ENCODE results near the gene GART. TPM values are rescaled to one million over a fixed set of nuclear protein-coding genes. Genes with fewer than 3 reads are reported as not detected.

GART gene
- total RNA-seq, 1 donor from 2014 or later = 66.8 TPM

- Mint-ChIP-seq H3K9me3 (ENCODE audit: unreplicated experiment) (no peaks in the 10 kb centered on the region), H3K27ac (ENCODE audit: unreplicated experiment) (peak overlapping the region; percentile 98), H3K27me3 (ENCODE audit: unreplicated experiment) (no peaks in the 10 kb centered on the region), H3K4me3 (ENCODE audit: unreplicated experiment) (peak overlapping the region; percentile 90), H3K4me1 (ENCODE audit: unreplicated experiment) (peaks cover 14% of the 10 kb centered on the region), H3K36me3 (ENCODE audit: unreplicated experiment) (no peaks in the 10 kb centered on the region)
- no peak for TF ChIP-seq CTCF (IDR thresholded peaks at IDR 0.05)
- DNase-seq (ENCODE audit: extremely low spot score, unreplicated experiment) = no peak
These were observed 61.3 kb downstream of the GART start for GRCh38 chr21:33480481-33481103.

GRCh38 chr21:33479679-33480480 lies 62.0 kb downstream of the GART start, which contains the start of gene TMEM50B:
TMEM50B (minus strand) TSS chr21:33479974; CDS start chr21:33468885, 11,089 bp downstream.
- no peaks in the 10 kb centered on the region for H3K36me3 Mint-ChIP-seq (ENCODE audit: unreplicated experiment)
- DNase-seq (ENCODE audit: extremely low spot score, unreplicated experiment) = peak; percentile 98
- H3K9me3 Mint-ChIP-seq (ENCODE audit: unreplicated experiment) = no peaks in the 10 kb centered on the region
- H3K4me3 Mint-ChIP-seq (ENCODE audit: unreplicated experiment) = peak within 1 kb of the TSS; percentile 90
- H3K27me3 Mint-ChIP-seq (ENCODE audit: unreplicated experiment) = no peaks in the 10 kb centered on the region
- peak; percentile 56 for TF ChIP-seq CTCF (IDR thresholded peaks at IDR 0.05)
- H3K27ac Mint-ChIP-seq (ENCODE audit: unreplicated experiment) = peak within 1 kb of the TSS; percentile 98
- peaks cover 14% of the 10 kb centered on the region for H3K4me1 Mint-ChIP-seq (ENCODE audit: unreplicated experiment)

- Mint-ChIP-seq H3K36me3 (ENCODE audit: unreplicated experiment) (no peaks in the 10 kb centered on the region), H3K27me3 (ENCODE audit: unreplicated experiment) (no peaks in the 10 kb centered on the region), H3K9me3 (ENCODE audit: unreplicated experiment) (no peaks in the 10 kb centered on the region), H3K4me3 (ENCODE audit: unreplicated experiment) (peak overlapping the region; percentile 79), H3K4me1 (ENCODE audit: unreplicated experiment) (peaks cover 14% of the 10 kb centered on the region), H3K27ac (ENCODE audit: unreplicated experiment) (peak overlapping the region; percentile 77)
- DNase-seq (ENCODE audit: extremely low spot score, unreplicated experiment) = peak; percentile 87
- peak; percentile 10 for TF ChIP-seq CTCF (IDR thresholded peaks at IDR 0.05)
These were observed 62.8 kb downstream of the GART start for GRCh38 chr21:33478935-33479678.

GRCh38 chr21:33478182-33478581 lies 63.7 kb downstream of the GART start:
- Mint-ChIP-seq H3K9me3 (ENCODE audit: unreplicated experiment) (peaks cover 4% of the 10 kb centered on the region), H3K27me3 (ENCODE audit: unreplicated experiment) (no peaks in the 10 kb centered on the region), H3K4me3 (ENCODE audit: unreplicated experiment) (peak overlapping the region; percentile 79), H3K27ac (ENCODE audit: unreplicated experiment) (peak overlapping the region; percentile 77), H3K4me1 (ENCODE audit: unreplicated experiment) (peaks cover 14% of the 10 kb centered on the region), H3K36me3 (ENCODE audit: unreplicated experiment) (peaks cover 4% of the 10 kb centered on the region)
- TF ChIP-seq CTCF (IDR thresholded peaks at IDR 0.05) = no peak
- no peak for DNase-seq (ENCODE audit: extremely low spot score, unreplicated experiment)

Measured in osteocyte (in vitro differentiated cells).